HCT116 (cell line): Measurements from ENCODE around the gene GSTA1. TPM values are rescaled to one million over a fixed set of nuclear protein-coding genes. Genes with fewer than 3 reads are reported as not detected.

ENCODE experiments used
- total RNA-seq: library from RNA; stranded (reverse); gene quantifications from one replicate; pipeline ENCODE4 v1.2.1, GENCODE V29; 2021; ENCODE audit not compliant: unreplicated experiment

GSTA1 gene
- total RNA-seq, 1 experiment from 2014 or later, result 0.57 TPM

Other genes with a start within 250 kb of the GSTA1 start
- 21.3 TPM for gene TRAM2, start 226.8 kb downstream of the GSTA1 start, total RNA-seq
- gene TMEM14A, start 132.7 kb downstream of the GSTA1 start, total RNA-seq, result 51.5 TPM
- gene GSTA2, start 40.3 kb downstream of the GSTA1 start, total RNA-seq, result not detected
- gene GSTA5, start 37.0 kb upstream of the GSTA1 start, total RNA-seq, result not detected
- gene GSTA3, start 105.9 kb upstream of the GSTA1 start, total RNA-seq, result not detected
- gene GSTA4, start 191.5 kb upstream of the GSTA1 start, total RNA-seq, result 2.2 TPM